Esophagus muscularis mucosa (tissue), 4 donors: ENCODE results near the gene NTM. TPM values are rescaled to one million over a fixed set of nuclear protein-coding genes. Genes with fewer than 3 reads are reported as not detected.

ENCODE experiments used
- DNase-seq: peaks from one replicate; pipeline ENCODE4 v3.0.0-alpha.2; 2017; ENCODE audit errors: extremely low spot score
- H3K27ac ChIP-seq, 4 donors: fragments of 200-600 bp; sonication (generic); replicated peaks in 1 of 4; 1 replicate in 3 of 4; 2 replicates in 1 of 4; pipeline ENCODE4 v1.5.1; 2016 to 2019; ENCODE audit warnings: mild to moderate bottlenecking in 1 of 4
- H3K27me3 ChIP-seq, 4 donors: fragments of 200-600 bp; sonication (generic); one replicate each; pipeline versions ENCODE4 v1.5.1 to v1.6.0; 2016 to 2019
- H3K36me3 ChIP-seq, 4 donors: fragments of 200-600 bp; sonication (generic); one replicate each; pipeline ENCODE4 v1.5.1; 2016 to 2019
- H3K4me1 ChIP-seq, 4 donors: fragments of 200-600 bp; sonication (generic); one replicate each; pipeline ENCODE4 v1.5.1; 2016 to 2019
- H3K4me3 ChIP-seq, 4 donors: fragments of 200-600 bp; sonication (generic); 1 replicate in 2 of 4; 2 replicates in 2 of 4; pipeline ENCODE4 v1.5.1; 2016 to 2019; ENCODE audit warnings: mild to moderate bottlenecking in 4 of 4, moderate library complexity in 1 of 4
- H3K9me3 ChIP-seq, 4 donors: fragments of 200-600 bp; sonication (generic); 1 replicate in 3 of 4; 2 replicates in 1 of 4; pipeline ENCODE4 v1.5.1; 2016 to 2019
- EP300 ChIP-seq: sonication (generic); formaldehyde crosslinking; IDR thresholded peaks from one replicate; pipeline ENCODE4 v1.6.1; 2017; ENCODE audit warnings: antibody characterized with exemption
- POLR2A ChIP-seq: fragments of 450-650 bp; IDR thresholded peaks from one replicate; pipeline ENCODE4 v1.6.1; 2017; ENCODE audit warnings: antibody characterized with exemption, moderate library complexity, mild to moderate bottlenecking, low read depth
- POLR2AphosphoS5 ChIP-seq, 2 donors: sonication (generic); formaldehyde crosslinking; IDR thresholded peaks; one replicate each; pipeline ENCODE4 v1.6.1; 2017; ENCODE audit warnings: antibody characterized with exemption in 2 of 2
- WGBS: methylation state at CpG from one replicate; pipeline ENCODE4 v1.1.5; 2018; 5-methylcytosine and 5-hydroxymethylcytosine counted together
- intact Hi-C: fragments of 100-400 bp; cut with DNase I; formaldehyde crosslinking; loops from one replicate; pipeline ENCODE4 v1.15.1; 2023
- total RNA-seq, 4 donors: library from RNA; depleted of rRNA; stranded (reverse); fragments of >200 nt; gene quantifications; one replicate each; pipeline versions ENCODE4 v1.1.0 to v1.2.1, GENCODE V29; 2016
- TF ChIP-seq, protein P1 (sequence below), 3 experiments: fragments of 200-600 bp in 2 of 3; fragments of 450-650 bp in 1 of 3; sonication (generic) in 2 of 3; IDR thresholded peaks; one replicate each; pipeline ENCODE4 v1.5.1; 2017 to 2019; ENCODE audit warnings: antibody characterized with exemption in 3 of 3, mild to moderate bottlenecking in 2 of 3, moderate library complexity in 1 of 3

The NTM gene
- 10 to 100 TPM in 2 of 4 donors, 1 to 10 TPM in 2; 5.6 to 25.3 (median 8.3) TPM for total RNA-seq

- Histone ChIP-seq H3K4me3 (peak within 1 kb of the TSS; percentile 20 to 43 (median 28)), H3K27ac (no peak within 1 kb of the TSS), H3K4me1 (peaks cover 3 to 18% (median 15%) of the 10 kb centered on the region in 4 donors), H3K27me3 (peaks cover 0 to 45% (median 8%) of the 10 kb centered on the region in 4 donors), H3K36me3 (no peaks in the 10 kb centered on the region), H3K9me3 (no peaks in the 10 kb centered on the region)
- 47% methylated on average over 7 of the region's 7 CpGs for WGBS
- TF ChIP-seq, protein P1, sequence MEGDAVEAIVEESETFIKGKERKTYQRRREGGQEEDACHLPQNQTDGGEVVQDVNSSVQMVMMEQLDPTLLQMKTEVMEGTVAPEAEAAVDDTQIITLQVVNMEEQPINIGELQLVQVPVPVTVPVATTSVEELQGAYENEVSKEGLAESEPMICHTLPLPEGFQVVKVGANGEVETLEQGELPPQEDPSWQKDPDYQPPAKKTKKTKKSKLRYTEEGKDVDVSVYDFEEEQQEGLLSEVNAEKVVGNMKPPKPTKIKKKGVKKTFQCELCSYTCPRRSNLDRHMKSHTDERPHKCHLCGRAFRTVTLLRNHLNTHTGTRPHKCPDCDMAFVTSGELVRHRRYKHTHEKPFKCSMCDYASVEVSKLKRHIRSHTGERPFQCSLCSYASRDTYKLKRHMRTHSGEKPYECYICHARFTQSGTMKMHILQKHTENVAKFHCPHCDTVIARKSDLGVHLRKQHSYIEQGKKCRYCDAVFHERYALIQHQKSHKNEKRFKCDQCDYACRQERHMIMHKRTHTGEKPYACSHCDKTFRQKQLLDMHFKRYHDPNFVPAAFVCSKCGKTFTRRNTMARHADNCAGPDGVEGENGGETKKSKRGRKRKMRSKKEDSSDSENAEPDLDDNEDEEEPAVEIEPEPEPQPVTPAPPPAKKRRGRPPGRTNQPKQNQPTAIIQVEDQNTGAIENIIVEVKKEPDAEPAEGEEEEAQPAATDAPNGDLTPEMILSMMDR (IDR thresholded peaks at IDR 0.05) = no peak
- TF ChIP-seq EP300 (no peak), POLR2AphosphoS5 (IDR thresholded peaks at IDR 0.05) (no peak), POLR2A (no peak)
- no peak for DNase-seq
- intact Hi-C loops = no loop called here
Observed at GRCh38 chr11:131370090-131370751, at the start of gene NTM. Gene NTM (plus strand): TSS chr11:131370615.

DNA sequence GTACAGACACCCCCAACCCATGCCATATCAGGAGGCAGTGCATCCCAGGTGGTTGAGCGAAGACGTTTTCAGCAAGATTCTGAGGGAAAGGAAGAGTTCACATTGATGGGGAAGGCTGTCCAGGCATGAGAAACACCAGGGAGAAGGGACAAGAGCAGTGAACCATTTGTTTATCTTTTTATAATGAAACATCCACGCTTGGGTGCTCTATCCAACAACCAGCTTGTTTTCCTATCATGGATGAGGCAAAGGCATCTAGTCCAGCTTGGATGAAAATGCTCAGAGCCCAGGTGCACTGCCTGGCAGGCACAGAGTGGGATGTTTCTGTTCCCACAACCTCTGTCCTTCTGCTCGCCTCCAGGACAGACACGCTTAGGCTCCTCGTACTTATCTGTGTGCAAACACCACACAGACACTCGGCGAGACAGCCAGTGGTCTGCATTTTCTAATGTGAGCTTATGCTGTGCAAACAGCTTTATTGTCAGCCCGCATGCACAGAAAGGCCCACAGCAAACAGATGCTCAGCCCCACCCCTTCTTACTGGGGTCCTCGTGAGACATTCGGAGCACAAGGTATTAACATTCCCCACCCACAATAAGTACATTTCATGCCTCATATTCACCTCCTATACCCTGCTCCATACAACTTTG, 45.4 kb upstream of the NTM start:
- H3K36me3 ChIP-seq = no peaks in the 10 kb centered on the region
- no peak overlapping the region for H3K4me3 ChIP-seq
- no peaks in the 10 kb centered on the region for H3K4me1 ChIP-seq
- no peak for DNase-seq
- H3K9me3 ChIP-seq = no peaks in the 10 kb centered on the region
- peaks cover 0 to 17% (median 0%) of the 10 kb centered on the region in 4 donors for H3K27me3 ChIP-seq
- no peak overlapping the region for H3K27ac ChIP-seq
- TF ChIP-seq POLR2A (no peak), POLR2AphosphoS5 (IDR thresholded peaks at IDR 0.05) (no peak), EP300 (no peak)
- TF ChIP-seq, protein P1 (IDR thresholded peaks at IDR 0.05) = no peak
- intact Hi-C loops = no loop called here
- 76% methylated on average over 11 of the region's 11 CpGs for WGBS

DNA sequence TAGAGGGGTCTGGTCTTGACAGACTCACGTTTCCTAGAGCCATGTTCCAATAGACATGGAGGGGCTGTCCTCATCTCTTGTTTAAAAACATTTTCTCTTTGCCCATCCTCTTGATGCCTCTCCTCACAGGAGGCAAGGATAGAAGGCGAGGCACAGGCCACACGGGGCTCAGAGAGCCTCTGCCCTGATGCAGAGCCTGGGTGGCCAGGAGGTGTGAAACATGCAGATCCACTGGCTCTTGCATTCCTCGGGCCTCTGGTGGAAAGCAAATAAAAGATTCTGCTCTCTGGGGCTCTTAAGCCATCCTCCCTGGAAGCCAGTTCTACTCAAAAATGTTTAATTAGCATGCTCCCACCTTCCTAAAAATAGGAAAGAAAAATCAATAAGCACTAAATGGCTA, 43.6 kb upstream of the NTM start:
- Histone ChIP-seq H3K9me3 (no peaks in the 10 kb centered on the region), H3K4me3 (no peak overlapping the region), H3K36me3 (no peaks in the 10 kb centered on the region), H3K27me3 (peaks cover 0 to 26% (median 0%) of the 10 kb centered on the region in 4 donors), H3K4me1 (no peaks in the 10 kb centered on the region), H3K27ac (no peak overlapping the region)
- TF ChIP-seq POLR2A (no peak), POLR2AphosphoS5 (IDR thresholded peaks at IDR 0.05) (no peak), EP300 (no peak)
- TF ChIP-seq, protein P1 (IDR thresholded peaks at IDR 0.05) = no peak
- WGBS = 47% methylated on average over 4 of the region's 4 CpGs
- DNase-seq = no peak
- intact Hi-C loops = no loop called here

DNA sequence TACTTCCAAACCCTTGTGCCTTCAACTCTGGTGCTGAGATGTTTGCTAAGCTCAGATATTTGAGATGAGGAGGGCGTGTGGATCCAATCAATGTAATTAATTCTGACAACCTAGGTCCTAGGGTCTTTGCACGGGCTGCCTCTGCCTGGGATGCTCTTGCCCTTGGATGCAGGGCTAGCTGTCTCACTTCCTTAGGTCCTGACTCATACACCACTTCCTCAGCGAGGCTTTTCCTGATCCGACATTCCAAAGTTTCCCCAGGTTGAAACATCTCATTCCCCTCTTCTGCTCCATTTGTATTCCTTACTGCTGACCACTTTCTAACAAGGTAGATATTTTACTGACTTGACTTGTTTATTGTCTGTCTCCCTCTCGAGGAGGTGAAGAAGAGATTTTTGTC, 43.0 kb upstream of the NTM start:
- Histone ChIP-seq H3K4me3 (no peak overlapping the region), H3K4me1 (no peaks in the 10 kb centered on the region), H3K36me3 (no peaks in the 10 kb centered on the region), H3K9me3 (no peaks in the 10 kb centered on the region), H3K27me3 (peaks cover 0 to 26% (median 0%) of the 10 kb centered on the region in 4 donors), H3K27ac (no peak overlapping the region)
- WGBS = 62% methylated on average over 5 of the region's 5 CpGs
- TF ChIP-seq, protein P1 (IDR thresholded peaks at IDR 0.05) = no peak
- TF ChIP-seq POLR2A (no peak), POLR2AphosphoS5 (IDR thresholded peaks at IDR 0.05) (no peak), EP300 (no peak)
- DNase-seq = no peak
- intact Hi-C loops = no loop called here
